Fibroblast of pulmonary artery (primary cell): Measurements from ENCODE around the gene PIK3CB.

Experiments
- DNase-seq: peaks from one replicate; pipeline ENCODE4 v3.0.0-alpha.2; 2010; ENCODE audit warnings: low read depth
- H3K4me3 ChIP-seq: replicated peaks from 2 replicates; pipeline ENCODE4 v1.5.1; 2011; ENCODE audit warnings: low read depth, mild to moderate bottlenecking, control low read depth, low read length, moderate library complexity
- TF ChIP-seq, protein P1 (sequence below): IDR thresholded peaks from 2 replicates; pipeline ENCODE4 v1.5.1; 2011; ENCODE audit warnings: mild to moderate bottlenecking, control low read depth, low read length, inconsistent platforms; ENCODE audit errors: missing control alignments

Gene PIK3CB

DNA sequence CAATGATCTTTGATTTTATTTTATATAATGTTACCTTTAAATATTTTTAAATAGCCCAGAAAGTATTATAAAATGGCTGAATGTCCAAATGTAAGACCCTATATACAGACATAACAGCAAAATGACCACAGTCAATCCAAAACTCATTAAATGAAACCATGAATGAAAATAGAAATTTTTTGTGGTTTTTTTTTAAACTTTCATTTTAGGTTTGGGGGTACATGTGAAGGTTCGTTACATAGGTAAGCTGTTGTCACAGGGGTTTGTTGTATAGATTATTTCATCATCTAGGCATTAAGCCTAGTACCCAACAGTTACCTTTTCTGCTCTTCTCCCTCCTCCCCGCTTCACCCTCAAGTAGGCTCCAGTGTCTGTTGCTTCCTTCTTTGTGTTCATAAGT is 117.4 kb downstream of the PIK3CB start:
- H3K4me3 ChIP-seq: no peak overlapping the region
- TF ChIP-seq, protein P1, sequence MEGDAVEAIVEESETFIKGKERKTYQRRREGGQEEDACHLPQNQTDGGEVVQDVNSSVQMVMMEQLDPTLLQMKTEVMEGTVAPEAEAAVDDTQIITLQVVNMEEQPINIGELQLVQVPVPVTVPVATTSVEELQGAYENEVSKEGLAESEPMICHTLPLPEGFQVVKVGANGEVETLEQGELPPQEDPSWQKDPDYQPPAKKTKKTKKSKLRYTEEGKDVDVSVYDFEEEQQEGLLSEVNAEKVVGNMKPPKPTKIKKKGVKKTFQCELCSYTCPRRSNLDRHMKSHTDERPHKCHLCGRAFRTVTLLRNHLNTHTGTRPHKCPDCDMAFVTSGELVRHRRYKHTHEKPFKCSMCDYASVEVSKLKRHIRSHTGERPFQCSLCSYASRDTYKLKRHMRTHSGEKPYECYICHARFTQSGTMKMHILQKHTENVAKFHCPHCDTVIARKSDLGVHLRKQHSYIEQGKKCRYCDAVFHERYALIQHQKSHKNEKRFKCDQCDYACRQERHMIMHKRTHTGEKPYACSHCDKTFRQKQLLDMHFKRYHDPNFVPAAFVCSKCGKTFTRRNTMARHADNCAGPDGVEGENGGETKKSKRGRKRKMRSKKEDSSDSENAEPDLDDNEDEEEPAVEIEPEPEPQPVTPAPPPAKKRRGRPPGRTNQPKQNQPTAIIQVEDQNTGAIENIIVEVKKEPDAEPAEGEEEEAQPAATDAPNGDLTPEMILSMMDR: no peak
- no peak for DNase-seq

DNA sequence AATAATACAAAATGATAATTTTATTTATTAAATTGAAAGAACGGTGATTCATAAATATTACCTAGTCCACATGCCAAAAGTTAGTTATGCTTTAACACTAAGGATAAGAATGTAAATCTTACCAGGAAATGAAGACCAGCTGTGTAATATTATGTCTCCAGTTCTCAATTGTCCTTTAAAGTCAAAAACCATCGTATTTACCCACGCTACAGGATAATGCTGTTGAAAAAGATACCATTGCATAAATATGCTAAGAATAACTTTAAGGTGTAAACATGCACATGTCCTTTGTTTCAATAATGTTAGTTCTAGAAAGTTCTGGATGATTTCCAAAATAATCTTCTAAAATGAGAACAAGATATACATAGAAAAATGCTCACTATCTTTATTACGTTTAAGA is 122.6 kb downstream of the PIK3CB start:
- TF ChIP-seq, protein P1: no peak
- no peak overlapping the region for H3K4me3 ChIP-seq
- no peak for DNase-seq

DNA sequence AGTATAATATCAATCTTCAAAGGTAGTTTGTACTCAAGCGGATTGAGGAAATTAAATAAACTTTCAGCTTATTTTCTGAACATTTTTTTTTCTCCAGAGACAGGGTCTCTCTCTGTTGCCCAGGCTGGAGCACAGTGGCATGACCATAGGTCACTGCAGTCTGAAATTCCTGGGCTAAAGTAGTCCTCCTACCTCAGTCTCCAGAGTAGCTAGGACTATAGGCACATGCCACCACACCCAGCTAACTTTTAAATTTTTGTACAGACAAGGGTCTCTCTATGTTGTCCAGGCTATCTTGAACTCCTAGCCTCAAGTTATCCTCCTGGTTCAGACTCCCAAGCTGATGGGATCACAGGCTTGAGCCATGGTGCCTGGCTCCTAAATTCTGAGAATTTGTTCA is 129.1 kb downstream of the PIK3CB start:
- TF ChIP-seq, protein P1: no peak
- no peak for DNase-seq
- H3K4me3 ChIP-seq: no peak overlapping the region

DNA sequence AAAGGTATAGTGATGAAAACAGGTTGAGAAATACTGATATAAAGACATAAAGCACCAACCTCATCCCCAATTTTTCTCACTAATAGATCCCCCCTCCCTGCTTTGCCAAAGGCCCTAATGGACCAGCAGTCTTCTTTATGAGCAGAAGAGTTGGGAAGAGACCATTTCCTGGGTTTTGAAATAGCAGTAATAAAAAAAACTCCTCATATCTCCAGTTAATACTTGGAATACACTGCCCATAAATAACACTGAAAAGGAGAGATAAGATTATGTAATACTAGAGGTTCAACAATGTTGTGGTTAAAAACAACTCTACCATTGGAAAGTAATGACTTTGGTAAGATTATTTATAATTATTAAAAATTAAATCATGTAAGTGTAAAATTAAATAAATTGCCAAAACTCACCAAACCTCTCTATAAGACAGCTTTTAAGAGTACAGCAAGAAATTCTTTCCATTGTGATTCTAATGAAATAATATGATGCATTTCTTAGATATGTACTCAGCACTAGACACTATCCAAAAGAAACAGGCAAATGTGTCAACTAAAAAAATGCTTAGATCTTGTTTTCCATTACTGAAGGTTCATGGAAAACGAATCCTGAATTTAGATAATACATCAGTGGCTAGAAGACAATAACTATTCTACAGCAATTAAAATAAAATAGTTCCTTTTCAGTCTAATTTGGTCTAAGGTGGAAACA is 137.9 kb downstream of the PIK3CB start:
- TF ChIP-seq, protein P1: no peak
- peak; percentile 37 for DNase-seq
- H3K4me3 ChIP-seq: no peak overlapping the region

DNA sequence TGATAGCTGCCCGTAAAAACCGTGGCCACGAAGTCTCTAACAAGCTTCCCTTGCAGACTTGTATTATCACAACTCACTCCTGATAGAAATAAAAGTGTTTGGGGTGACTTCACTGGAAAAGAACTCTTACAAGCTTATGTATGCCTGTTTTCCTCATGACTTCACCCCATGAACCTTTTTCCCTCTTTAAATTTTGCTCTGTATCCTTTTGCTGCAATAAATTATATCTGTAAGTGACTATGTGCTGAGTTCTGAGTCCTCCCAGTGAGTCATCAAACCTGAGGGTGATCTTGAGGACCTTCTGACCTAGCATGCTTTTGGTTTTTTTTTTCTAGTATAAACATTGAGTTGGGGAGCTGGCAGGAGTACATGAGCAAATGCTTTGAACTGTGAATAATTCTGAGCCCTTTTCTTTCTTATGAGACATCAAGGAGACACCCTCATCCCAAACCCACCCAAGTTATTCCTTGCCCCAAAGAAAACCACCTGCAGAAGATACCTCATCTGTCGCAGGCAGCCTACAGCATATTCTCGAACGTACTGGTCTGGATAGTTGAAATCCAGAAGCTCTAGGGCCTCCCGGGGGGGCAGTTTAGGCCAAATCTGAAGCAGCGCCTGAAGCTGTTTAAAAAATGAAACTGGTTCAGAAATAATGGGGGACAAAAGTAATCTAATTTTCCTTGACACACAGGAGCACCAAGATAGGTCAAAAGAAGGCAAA is 140.3 kb downstream of the PIK3CB start:
- peak; percentile 66 for DNase-seq
- TF ChIP-seq, protein P1: no peak
- no peak overlapping the region for H3K4me3 ChIP-seq

DNA sequence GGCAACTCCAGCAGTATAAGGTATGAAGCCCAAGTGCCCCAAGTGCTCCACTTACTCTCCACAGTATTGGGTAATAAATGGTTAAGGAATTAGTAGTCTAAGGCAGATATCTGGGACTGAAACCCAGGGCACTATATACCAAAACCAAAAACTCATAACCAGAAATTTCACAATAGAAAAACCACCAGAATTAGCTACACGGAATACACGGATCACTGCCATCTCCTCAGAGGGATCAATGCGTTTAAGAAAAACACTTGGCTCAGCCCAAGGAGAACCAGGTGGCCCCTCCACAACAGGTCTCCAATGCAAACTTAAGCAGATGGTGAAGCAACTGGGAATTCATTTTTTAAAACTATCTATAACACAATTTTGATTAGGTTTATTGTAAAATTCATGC is 142.6 kb downstream of the PIK3CB start:
- no peak for DNase-seq
- H3K4me3 ChIP-seq: no peak overlapping the region
- TF ChIP-seq, protein P1: no peak
